B cell (primary cell): ENCODE measurements around the gene FUCA2.

Source experiments
- CTCF ChIP-seq: fragments of 200-600 bp; IDR thresholded peaks from one replicate; pipeline ENCODE4 v1.8.0; 2022; ENCODE audit warnings: antibody characterized with exemption, mild to moderate bottlenecking
- EZH2 ChIP-seq: IDR thresholded peaks from 2 replicates; pipeline ENCODE4 v1.6.1; 2012; ENCODE audit warnings: borderline replicate concordance, low read depth, mild to moderate bottlenecking, moderate library complexity, low read length; ENCODE audit not compliant: insufficient read depth, poor library complexity, severe bottlenecking

GRCh38 chr6:143528164-143528811 is 16.8 kb upstream of the FUCA2 start:
- TF ChIP-seq CTCF (no peak), EZH2 (no peak)
